Gastrocnemius medialis (tissue), 4 donors: ENCODE data around the gene MS4A13.

ENCODE experiments used
- POLR2A ChIP-seq, 2 donors: fragments of 450-650 bp; IDR thresholded peaks; one replicate each; pipeline ENCODE4 v1.6.1; 2017; ENCODE audit warnings: antibody characterized with exemption in 2 of 2, mild to moderate bottlenecking in 2 of 2, moderate library complexity in 2 of 2
- TF ChIP-seq, protein P1 (sequence below), 5 experiments: fragments of 450-650 bp in 3 of 5; fragments of 200-600 bp in 2 of 5; sonication (generic) in 2 of 5; IDR thresholded peaks in 4 of 5; conservative IDR thresholded peaks in 1 of 5; 1 replicate in 4 of 5; 2 replicates in 1 of 5; pipeline ENCODE4 v1.5.1; 2016 to 2019; ENCODE audit warnings: antibody characterized with exemption in 5 of 5, mild to moderate bottlenecking in 3 of 5, moderate library complexity in 3 of 5

DNA sequence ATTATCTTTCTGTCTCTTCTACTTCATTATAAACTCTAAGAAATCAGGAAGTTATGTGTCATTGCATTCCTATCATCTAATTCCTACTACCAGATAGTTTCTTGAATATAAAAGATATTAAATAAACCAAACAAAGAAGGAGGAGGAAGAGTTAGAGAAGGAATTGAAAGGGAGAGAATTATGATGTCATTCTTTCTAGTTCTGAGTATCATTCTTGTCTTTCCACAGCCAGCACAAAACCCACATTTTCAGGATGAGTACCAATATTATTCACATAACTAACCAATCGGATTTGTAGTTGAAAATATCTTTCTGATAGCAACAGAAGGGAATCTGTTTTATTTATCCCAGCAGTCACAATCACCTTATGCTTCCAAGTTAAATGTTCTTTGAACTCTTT lies 13.3 kb downstream of the MS4A13 start:
- TF ChIP-seq POLR2A (IDR thresholded peaks at IDR 0.05): no peak
- TF ChIP-seq, protein P1, sequence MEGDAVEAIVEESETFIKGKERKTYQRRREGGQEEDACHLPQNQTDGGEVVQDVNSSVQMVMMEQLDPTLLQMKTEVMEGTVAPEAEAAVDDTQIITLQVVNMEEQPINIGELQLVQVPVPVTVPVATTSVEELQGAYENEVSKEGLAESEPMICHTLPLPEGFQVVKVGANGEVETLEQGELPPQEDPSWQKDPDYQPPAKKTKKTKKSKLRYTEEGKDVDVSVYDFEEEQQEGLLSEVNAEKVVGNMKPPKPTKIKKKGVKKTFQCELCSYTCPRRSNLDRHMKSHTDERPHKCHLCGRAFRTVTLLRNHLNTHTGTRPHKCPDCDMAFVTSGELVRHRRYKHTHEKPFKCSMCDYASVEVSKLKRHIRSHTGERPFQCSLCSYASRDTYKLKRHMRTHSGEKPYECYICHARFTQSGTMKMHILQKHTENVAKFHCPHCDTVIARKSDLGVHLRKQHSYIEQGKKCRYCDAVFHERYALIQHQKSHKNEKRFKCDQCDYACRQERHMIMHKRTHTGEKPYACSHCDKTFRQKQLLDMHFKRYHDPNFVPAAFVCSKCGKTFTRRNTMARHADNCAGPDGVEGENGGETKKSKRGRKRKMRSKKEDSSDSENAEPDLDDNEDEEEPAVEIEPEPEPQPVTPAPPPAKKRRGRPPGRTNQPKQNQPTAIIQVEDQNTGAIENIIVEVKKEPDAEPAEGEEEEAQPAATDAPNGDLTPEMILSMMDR (IDR thresholded peaks at IDR 0.05 in 4 of 5, conservative IDR thresholded peaks at IDR 0.05 in 1 of 5): no peak
